ENCODE measurements around the gene ADO. TPM values are rescaled to one million over a fixed set of nuclear protein-coding genes. Genes with fewer than 3 reads are reported as not detected.

ADO gene
- total and polyA plus RNA-seq, 2 of the 4 experiments (the other 2 are of a cell fraction): 8.0 to 8.1 TPM

DNA sequence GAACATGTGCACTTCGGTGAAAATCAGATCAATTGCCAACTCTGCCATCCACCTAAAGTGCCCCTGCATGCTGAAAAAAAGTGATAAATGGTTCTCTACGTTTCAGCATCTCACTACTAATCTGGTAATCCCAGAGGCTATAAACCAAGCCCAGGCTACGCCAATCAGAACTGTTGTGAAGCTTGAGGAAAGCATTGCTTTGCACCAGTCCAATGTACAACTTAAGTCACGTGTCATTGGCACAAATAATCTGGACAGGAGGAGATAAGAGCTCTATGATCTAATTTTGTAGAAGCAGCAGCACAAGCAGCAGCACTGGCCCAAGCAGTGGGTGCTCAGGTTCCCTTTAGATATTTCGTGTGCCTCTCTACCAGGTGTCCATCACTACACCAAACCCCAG lies 16.1 kb downstream of the ADO start:
- H3K36me3 ChIP-seq (ENCODE audit: control insufficient read depth, insufficient read depth, low read length): no peaks in the 10 kb centered on the region
- H4K91ac ChIP-seq (ENCODE audit: insufficient read depth, low read depth, low read length): no peak overlapping the region
- H2BK20ac ChIP-seq (ENCODE audit: low read depth, low read length): no peak overlapping the region
- no peak overlapping the region for H2BK120ac ChIP-seq (ENCODE audit: low read depth, low read length)
- TF ChIP-seq, protein P1, sequence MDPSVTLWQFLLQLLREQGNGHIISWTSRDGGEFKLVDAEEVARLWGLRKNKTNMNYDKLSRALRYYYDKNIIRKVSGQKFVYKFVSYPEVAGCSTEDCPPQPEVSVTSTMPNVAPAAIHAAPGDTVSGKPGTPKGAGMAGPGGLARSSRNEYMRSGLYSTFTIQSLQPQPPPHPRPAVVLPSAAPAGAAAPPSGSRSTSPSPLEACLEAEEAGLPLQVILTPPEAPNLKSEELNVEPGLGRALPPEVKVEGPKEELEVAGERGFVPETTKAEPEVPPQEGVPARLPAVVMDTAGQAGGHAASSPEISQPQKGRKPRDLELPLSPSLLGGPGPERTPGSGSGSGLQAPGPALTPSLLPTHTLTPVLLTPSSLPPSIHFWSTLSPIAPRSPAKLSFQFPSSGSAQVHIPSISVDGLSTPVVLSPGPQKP (IDR thresholded peaks at IDR 0.05; ENCODE audit: borderline replicate concordance, low read depth, low read length): no peak
- TF ChIP-seq, protein P2, sequence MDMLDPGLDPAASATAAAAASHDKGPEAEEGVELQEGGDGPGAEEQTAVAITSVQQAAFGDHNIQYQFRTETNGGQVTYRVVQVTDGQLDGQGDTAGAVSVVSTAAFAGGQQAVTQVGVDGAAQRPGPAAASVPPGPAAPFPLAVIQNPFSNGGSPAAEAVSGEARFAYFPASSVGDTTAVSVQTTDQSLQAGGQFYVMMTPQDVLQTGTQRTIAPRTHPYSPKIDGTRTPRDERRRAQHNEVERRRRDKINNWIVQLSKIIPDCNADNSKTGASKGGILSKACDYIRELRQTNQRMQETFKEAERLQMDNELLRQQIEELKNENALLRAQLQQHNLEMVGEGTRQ (IDR thresholded peaks at IDR 0.05; ENCODE audit: low read depth, low read length): no peak
- TF ChIP-seq MAFK (IDR thresholded peaks at IDR 0.05; ENCODE audit: low read depth, low read length) (no peak), MXI1 (IDR thresholded peaks at IDR 0.05; ENCODE audit: borderline replicate concordance, low read depth, low read length) (no peak), RAD21 (IDR thresholded peaks at IDR 0.05; ENCODE audit: low read length) (no peak)
- no peak overlapping the region for H3K4me2 ChIP-seq (ENCODE audit: low read depth, low read length)
- in situ Hi-C loops (cut with MboI; ENCODE audit: low sequenced_read_pairs) (loop anchor here (5.0 to 25.0 kb wide), 3 partner anchors 383 to 783 kb away; partner anchors contain the start of gene RTKN2), dilution Hi-C loops (cut with HindIII; ENCODE audit: low sequenced_read_pairs, unreplicated experiment) (no loop called here), intact Hi-C loops (cut with micrococcal nuclease) (no loop called here)
- no peaks in the 10 kb centered on the region for H3K79me1 ChIP-seq (ENCODE audit: low read depth in 1 of 2, low read length in 2 of 2)
- peaks cover 8% of the 10 kb centered on the region for H4K20me1 ChIP-seq (ENCODE audit: insufficient read depth, low read length)
- no peak overlapping the region for H3K27ac ChIP-seq (ENCODE audit: insufficient read depth, low read length)
- WGBS, 2 experiments (ENCODE audit: extremely low coverage in 2 of 2, insufficient read length in 1 of 2): no CpG with 5 or more reads among the region's 5 CpGs
- no peaks in the 10 kb centered on the region for H3K9me3 ChIP-seq (ENCODE audit: control insufficient read depth, insufficient read depth, low read length)
- no peak overlapping the region for H2BK15ac ChIP-seq (ENCODE audit: low read depth, low read length)
- ChIA-PET POLR2A (ENCODE audit: unreplicated experiment) (no interaction called here), CTCF (no interaction called here)
- no peak for ATAC-seq (ENCODE audit: low read depth)
- no peak overlapping the region for H2AK9ac ChIP-seq (replicated peaks; ENCODE audit: low read depth, low read length, poor library complexity)
- H3K56ac ChIP-seq (ENCODE audit: extremely low read depth, insufficient read depth, low read length): no peak overlapping the region
- no peak overlapping the region for H2AFZ ChIP-seq (replicated peaks; ENCODE audit: low read length, poor library complexity)
- no peak overlapping the region for H3K9ac ChIP-seq (ENCODE audit: low read depth, low read length)
- peaks cover 6% of the 10 kb centered on the region; the same call in 1 of the 2 replicates for H3K4me1 ChIP-seq (ENCODE audit: control insufficient read depth, insufficient read depth, low read length)
- no peak overlapping the region for H2AK5ac ChIP-seq (ENCODE audit: low read depth, low read length)
- H3K4me3 ChIP-seq (ENCODE audit: insufficient read depth, low read depth, low read length): no peak overlapping the region
- no peak overlapping the region for H2BK5ac ChIP-seq (ENCODE audit: low read depth, low read length, poor library complexity, severe bottlenecking)
- DNase-seq: no peak
- H3K9me1 ChIP-seq (ENCODE audit: insufficient read depth, low read length): no peaks in the 10 kb centered on the region
- no peak overlapping the region for H3K18ac ChIP-seq (ENCODE audit: low read depth, low read length)
- no peak overlapping the region for H4K5ac ChIP-seq (ENCODE audit: low read depth, low read length)
- H3K14ac ChIP-seq (replicated peaks; ENCODE audit: low read depth, low read length): no peak overlapping the region
- no peak overlapping the region for H3K23ac ChIP-seq (ENCODE audit: low read depth, low read length)
- H4K8ac ChIP-seq (ENCODE audit: low read depth in 2 of 2, low read length in 2 of 2): no peak overlapping the region
- H3K4ac ChIP-seq (ENCODE audit: low read depth, low read length): no peak overlapping the region
- H3K27me3 ChIP-seq (ENCODE audit: control insufficient read depth, insufficient read depth, low read length): peaks cover 41% of the 10 kb centered on the region
- BruUV-seq (replicated peaks): no TSS peak

All from IMR-90 (cell line).